GM12878 (cell line): ENCODE data around the gene SETD5. TPM values are rescaled to one million over a fixed set of nuclear protein-coding genes. Genes with fewer than 3 reads are reported as not detected.

Experiments
- ATAC-seq: fragments of 200-7000 bp; cut with Tn5 transposase; 3 replicates; pipeline ENCODE4 v1.9.1; 2020; ENCODE audit warnings: mild to moderate bottlenecking, moderate library complexity
- BruUV-seq: library from RNA; stranded (reverse); fragments of 400-500 nt; replicated peaks from 2 replicates; lab custom pipeline; 2021; lab: Mats Ljungman, UMichigan
- CTCF ChIA-PET: fragments of 300-600 bp; sonication (Branson Sonifier 250); formaldehyde crosslinking; extraction: SDS; loops from one replicate; lab custom pipeline; 2021; ENCODE audit warnings: inconsistent platforms; lab: Yijun Ruan, JAX
- POLR2A ChIA-PET: fragments of 350-600 bp; formaldehyde crosslinking; extraction: SDS; loops from one replicate; lab custom pipeline; 2021; ENCODE audit warnings: inconsistent platforms; lab: Charles Lee
- RAD21 ChIA-PET: fragments of 300-600 bp; sonication (Branson Sonifier 250); formaldehyde crosslinking; loops from one replicate; lab custom pipeline; 2023; ENCODE audit warnings: antibody characterized with exemption; ENCODE audit not compliant: unreplicated experiment; lab: Charles Lee
- SMC1A ChIA-PET: fragments of 300-600 bp; sonication (Branson Sonifier 250); formaldehyde crosslinking; loops from one replicate; lab custom pipeline; 2023; ENCODE audit not compliant: unreplicated experiment, uncharacterized antibody; lab: Charles Lee
- DNase-seq: peaks from one replicate; pipeline ENCODE4 v3.0.0-alpha.2; 2011; ENCODE audit warnings: low read depth, low spot score
- FAIRE-seq: peaks from 3 replicates; lab custom pipeline; 2011; peaks lifted over from hg19 to GRCh38; lab: Jason Lieb, UNC
- H2AFZ ChIP-seq: 2 replicates; pipeline ENCODE4 v1.6.0; 2011; ENCODE audit warnings: low read depth, low read length, control low read depth; ENCODE audit not compliant: control insufficient read depth
- H3K27ac ChIP-seq: 2 replicates; pipeline ENCODE4 v1.5.1; 2011; ENCODE audit warnings: control low read depth; ENCODE audit not compliant: control insufficient read depth, insufficient read depth
- H3K27me3 ChIP-seq, 2 experiments: replicated peaks in 1 of 2; 2 replicates each; pipeline versions ENCODE4 v1.6.0 to v1.6.1; 2011; ENCODE audit warnings: low read length in 1 of 2; ENCODE audit not compliant: control insufficient read depth in 2 of 2, insufficient read depth in 2 of 2
- H3K36me3 ChIP-seq, 2 experiments: 2 replicates each; pipeline ENCODE4 v1.5.1; 2011; ENCODE audit warnings: low read length in 1 of 2; ENCODE audit not compliant: control insufficient read depth in 2 of 2, insufficient read depth in 2 of 2
- H3K4me1 ChIP-seq: 2 replicates; pipeline ENCODE4 v1.6.1; 2011; ENCODE audit warnings: mild to moderate bottlenecking, low read length, moderate library complexity, mixed read lengths; ENCODE audit not compliant: control insufficient read depth, insufficient read depth
- H3K4me2 ChIP-seq: 2 replicates; pipeline ENCODE4 v1.6.0; 2011; ENCODE audit warnings: control low read depth; ENCODE audit not compliant: control insufficient read depth, insufficient read depth
- H3K4me3 ChIP-seq: fragments of 200-600 bp; sonication (generic); 2 replicates; pipeline ENCODE4 v1.5.1; 2016
- H3K79me2 ChIP-seq: 2 replicates; pipeline ENCODE4 v1.6.0; 2011; ENCODE audit warnings: low read length; ENCODE audit not compliant: control insufficient read depth, insufficient read depth
- H3K9ac ChIP-seq: 2 replicates; pipeline ENCODE4 v1.8.0; 2011; ENCODE audit warnings: low read length, control low read depth, mixed read lengths; ENCODE audit not compliant: control insufficient read depth, insufficient read depth
- H3K9me3 ChIP-seq: replicated peaks from 3 replicates; pipeline ENCODE4 v1.5.1; 2011; ENCODE audit warnings: mild to moderate bottlenecking, low read length; ENCODE audit not compliant: control insufficient read depth, insufficient read depth
- H4K20me1 ChIP-seq: 2 replicates; pipeline ENCODE4 v1.6.0; 2011; ENCODE audit not compliant: control insufficient read depth, insufficient read depth
- CEBPB ChIP-seq, 2 experiments: fragments of 150-350 bp in 1 of 2; IDR thresholded peaks; 2 replicates each; pipeline ENCODE4 v1.6.1; 2012 to 2014; ENCODE audit warnings: low read depth in 2 of 2, low read length in 2 of 2, borderline replicate concordance in 1 of 2, inconsistent platforms in 1 of 2
- IRF4 ChIP-seq: IDR thresholded peaks from 2 replicates; pipeline ENCODE4 v1.6.1; 2011; ENCODE audit warnings: low read depth, low read length
- MEF2A ChIP-seq: IDR thresholded peaks from 2 replicates; pipeline ENCODE4 v1.6.1; 2011; ENCODE audit warnings: low read depth, mild to moderate bottlenecking, low read length, moderate library complexity; ENCODE audit not compliant: insufficient read depth
- NFYA ChIP-seq: IDR thresholded peaks from 2 replicates; pipeline ENCODE4 v1.6.1; 2011; ENCODE audit warnings: low read depth, mild to moderate bottlenecking, low read length, improper control_type of control experiment, borderline replicate concordance
- POLR2AphosphoS5 ChIP-seq: IDR thresholded peaks from 2 replicates; pipeline ENCODE4 v1.6.1; 2011; ENCODE audit warnings: mild to moderate bottlenecking, low read length, inconsistent platforms
- RCOR1 ChIP-seq: conservative IDR thresholded peaks from 2 replicates; pipeline ENCODE4 v1.6.1; 2012; ENCODE audit warnings: low read depth, low read length, improper control_type of control experiment
- SMAD1 ChIP-seq: fragments of 450-650 bp; IDR thresholded peaks from 2 replicates; pipeline ENCODE4 v1.6.1; 2018; ENCODE audit warnings: mild to moderate bottlenecking, low read depth; ENCODE audit not compliant: partially characterized antibody
- TAF1 ChIP-seq: IDR thresholded peaks from 2 replicates; pipeline ENCODE4 v1.6.1; 2011; ENCODE audit warnings: mild to moderate bottlenecking, low read depth, low read length, borderline replicate concordance
- YY1 ChIP-seq: IDR thresholded peaks from 2 replicates; pipeline ENCODE4 v1.6.1; 2011; ENCODE audit warnings: low read depth, mild to moderate bottlenecking, low read length
- ZNF384 ChIP-seq: IDR thresholded peaks from 2 replicates; pipeline ENCODE4 v1.6.1; 2012; ENCODE audit warnings: low read depth, mild to moderate bottlenecking, low read length, improper control_type of control experiment, borderline replicate concordance
- WGBS: methylation state at CpG from one replicate; pipeline ENCODE4 v1.1.6; 2016; ENCODE audit warnings: low lambda C conversion rate; ENCODE audit not compliant: insufficient replicate concordance, insufficient coverage; ENCODE audit errors: missing lambda C conversion rate; 5-methylcytosine and 5-hydroxymethylcytosine counted together
- in situ Hi-C: fragments of 300-500 bp; cut with MboI; formaldehyde crosslinking; loops from 9 replicates; pipeline ENCODE4 v1.14.3; 2018; ENCODE audit warnings: mixed read lengths
- intact Hi-C: fragments of 100-400 bp; cut with micrococcal nuclease; formaldehyde crosslinking; loops from one replicate; pipeline ENCODE4 v1.14.2; 2022; ENCODE audit not compliant: unreplicated experiment
- polyA plus RNA-seq, 11 experiments: library from polyadenylated mRNA; depleted of rRNA in 4 of 11; unstranded in 6 of 11; stranded (reverse) in 5 of 11; fragments of >200 nt; fragmentation: Nextera tagmentation in 4 of 11; fragmentation: Illumina TruSeq in 1 of 11; extraction: Ambion mirVana in 4 of 11; extraction: Trizol in 1 of 11; gene quantifications; 1 replicate in 1 of 11; 2 replicates in 10 of 11; pipeline versions ENCODE4 v1.2.1 to v1.2.3, GENCODE V29; 2011 to 2016; ENCODE audit warnings: inconsistent platforms in 2 of 11, missing spikeins in 2 of 11, low read depth in 1 of 11
- total RNA-seq, 4 experiments: library from RNA; depleted of rRNA in 3 of 4; stranded (reverse); fragments of >200 nt in 3 of 4; fragmentation: Illumina TruSeq in 1 of 4; extraction: Trizol in 1 of 4; gene quantifications; 2 replicates each; pipeline versions ENCODE4 v1.2.1 to v1.2.3, GENCODE V29; 2013 to 2021

The SETD5 gene
- total and polyA plus RNA-seq, 10 of the 15 experiments (the other 5 are each of a cell fraction or from before 2014, with no cell fraction given): 8.2 to 94.0 (median 55.4) TPM

DNA sequence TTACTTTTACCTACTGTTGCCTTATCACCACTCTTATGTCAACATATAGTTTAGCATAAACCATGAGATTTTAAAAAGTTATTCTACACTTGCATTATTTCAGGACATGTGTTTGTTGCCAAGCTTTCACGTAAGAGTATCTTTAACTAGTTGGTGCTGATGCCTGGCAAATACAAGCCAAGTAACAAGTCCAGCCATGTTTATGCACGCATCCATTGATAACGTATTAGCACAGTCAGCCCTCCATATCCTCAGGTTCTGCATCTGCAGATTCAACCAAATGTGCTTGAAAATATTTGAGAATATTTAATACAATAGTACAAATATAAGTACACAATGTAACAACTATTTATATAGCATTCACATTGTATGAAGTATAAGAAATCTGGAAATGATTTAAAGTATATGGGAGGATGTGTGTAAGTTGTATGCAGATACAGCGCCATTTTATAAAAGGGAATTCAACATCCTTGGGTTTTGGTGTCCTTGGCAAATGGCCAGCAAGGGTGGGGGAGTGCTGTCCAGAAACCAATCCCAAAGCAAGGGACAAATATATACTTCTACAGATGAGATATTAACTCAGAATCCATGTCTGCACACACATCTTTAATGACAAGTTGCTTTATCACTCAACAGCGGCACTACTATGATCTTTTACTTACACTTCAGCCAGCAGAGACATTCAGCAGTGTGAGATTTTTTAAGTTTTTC is 8.7 kb upstream of the SETD5 start (continued):
- TF ChIP-seq RCOR1 (no peak), SMAD1 (no peak), IRF4 (no peak), MEF2A (no peak), TAF1 (no peak), ZNF384 (no peak), NFYA (no peak), YY1 (no peak)

DNA sequence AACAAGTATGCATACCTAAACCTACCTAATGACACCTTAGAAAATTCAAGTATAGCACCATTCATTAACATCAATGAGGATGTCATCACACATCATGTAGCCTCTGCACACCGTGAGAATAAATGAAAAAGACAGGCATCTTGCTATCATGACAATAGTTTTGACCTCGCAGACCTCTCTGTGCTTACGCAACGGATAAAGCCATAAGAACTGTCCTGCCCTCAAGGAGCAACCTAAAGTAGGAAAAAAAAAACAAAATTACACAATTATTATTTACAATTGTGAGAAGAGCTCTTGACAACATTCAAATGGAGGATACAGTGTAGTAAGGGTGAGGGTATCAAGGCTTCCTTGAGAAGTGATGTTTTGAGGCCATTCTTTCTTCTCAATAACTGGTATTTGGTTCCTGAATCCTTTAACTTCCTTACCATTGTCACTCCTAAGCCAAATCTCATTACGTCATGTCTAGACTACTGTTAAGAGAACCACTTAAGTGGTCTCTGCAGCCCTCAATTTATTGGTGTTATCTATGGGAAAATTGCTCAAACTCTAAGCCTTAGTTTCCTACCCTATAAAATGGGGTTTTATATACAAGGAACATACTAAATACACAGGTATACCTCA is 7.0 kb upstream of the SETD5 start:
- no peak overlapping the region for H3K4me2 ChIP-seq
- no peaks in the 10 kb centered on the region for H3K9me3 ChIP-seq
- RAD21 ChIA-PET: no interaction called here
- DNase-seq: no peak
- ATAC-seq: no peak
- WGBS: 88% methylated on average over 5 of the region's 5 CpGs
- H3K36me3 ChIP-seq: peaks cover 4 to 62% of the 10 kb centered on the region in 2 experiments
- H3K9ac ChIP-seq: no peak overlapping the region
- BruUV-seq: no TSS peak
- H3K79me2 ChIP-seq: peaks cover 63% of the 10 kb centered on the region
- POLR2A ChIA-PET: no interaction called here
- no peak overlapping the region for H2AFZ ChIP-seq
- H3K4me1 ChIP-seq: peaks cover 8% of the 10 kb centered on the region; the same call in 1 of the 2 replicates
- TF ChIP-seq CEBPB (IDR thresholded peaks at IDR 0.05; ENCODE audit: borderline replicate concordance in 1 of 2, low read depth in 2 of 2, low read length in 2 of 2): no peak
- TF ChIP-seq POLR2AphosphoS5: peak; percentile 57
- intact Hi-C loops: no loop called here
- H3K27ac ChIP-seq: no peak overlapping the region
- peaks cover 3% of the 10 kb centered on the region for H4K20me1 ChIP-seq
- FAIRE-seq: no peak
- SMC1A ChIA-PET: no interaction called here
- no peak overlapping the region for H3K4me3 ChIP-seq
- H3K27me3 ChIP-seq: no peaks in the 10 kb centered on the region
- in situ Hi-C loops: no loop called here
- CTCF ChIA-PET: interaction anchor here (0.6 kb wide), 1 partner anchor 75 kb away, joined by 3 read pairs; no protein-coding TSS in a partner anchor
